ENCODE results near the gene MAP1LC3B2.

The MAP1LC3B2 gene

DNA sequence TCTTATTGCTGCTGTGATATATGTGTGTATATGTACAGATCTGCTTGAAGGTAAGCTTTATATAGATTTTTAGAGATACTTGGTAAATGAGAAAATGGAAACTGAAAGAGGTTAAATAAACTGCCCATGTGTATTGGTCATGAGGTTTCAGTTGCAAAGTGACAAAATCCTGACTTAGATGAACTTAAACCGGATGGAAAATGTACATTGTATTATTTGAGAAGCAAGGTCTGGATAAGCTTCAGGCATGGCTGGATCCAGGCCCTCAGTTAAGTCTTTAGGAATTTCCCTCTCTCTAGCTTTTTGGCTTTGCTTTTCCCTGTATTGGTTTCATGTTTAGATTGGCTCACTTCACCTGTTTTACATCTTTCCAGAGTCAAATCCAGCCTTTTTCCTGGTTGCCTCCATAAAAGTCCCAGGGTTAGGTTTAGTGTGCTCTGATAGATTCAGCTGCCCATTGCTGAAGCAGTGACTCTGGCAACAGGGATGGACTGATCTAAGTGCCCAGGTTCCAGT, 21.0 kb upstream of the MAP1LC3B2 start:
- DNase-seq, result no peak

GRCh38 chr12:116538682-116539305, 20.4 kb upstream of the MAP1LC3B2 start:
- DNase-seq, result no peak

DNA sequence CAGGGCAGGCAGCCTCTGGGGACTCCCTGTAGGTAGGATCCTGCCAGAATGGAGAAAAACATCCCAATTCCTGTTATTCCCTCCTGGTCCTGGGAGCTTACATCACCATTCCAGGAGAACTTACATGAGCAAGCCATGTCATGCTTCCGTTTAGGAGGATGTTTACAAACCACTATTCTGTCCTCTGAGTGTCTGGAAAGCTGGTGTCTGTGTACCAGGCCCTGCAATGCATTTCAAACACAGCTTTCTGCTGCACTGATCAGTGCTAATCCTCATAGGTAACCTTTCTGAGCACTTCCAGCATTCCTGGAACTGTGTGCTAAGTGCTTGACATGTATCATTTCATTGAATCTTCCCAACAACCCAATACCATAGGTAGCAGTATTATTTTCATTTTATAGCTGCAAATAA, 19.8 kb upstream of the MAP1LC3B2 start:
- DNase-seq, result no peak

DNA sequence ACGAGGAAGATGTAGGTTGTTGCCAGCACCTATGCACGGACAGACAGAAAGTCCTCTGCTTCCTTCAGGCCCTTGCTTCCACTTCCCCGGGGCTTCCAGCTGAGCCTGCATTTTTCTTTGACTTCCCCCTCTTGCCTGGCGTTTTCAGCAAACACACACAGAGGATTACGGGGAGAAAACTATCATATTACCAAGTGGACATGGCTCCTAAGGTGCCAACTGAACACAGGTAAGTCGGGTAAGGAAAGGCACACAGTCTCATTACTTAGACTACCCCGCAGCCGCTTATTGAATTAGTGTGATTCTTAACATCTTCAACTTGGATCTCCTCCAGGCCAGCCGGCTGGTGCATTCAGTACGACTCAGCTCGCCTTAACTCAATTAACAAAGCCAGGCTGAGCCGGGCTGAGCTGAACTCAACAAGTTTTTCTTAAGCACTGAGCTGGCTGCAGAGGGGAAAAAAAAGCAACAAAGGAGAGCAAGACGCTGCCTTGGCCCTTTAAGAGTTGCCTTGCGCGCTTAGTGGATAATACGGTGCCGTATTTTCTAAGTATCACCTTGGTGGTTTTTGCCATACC, 19.2 kb upstream of the MAP1LC3B2 start:
- no peak for DNase-seq

DNA sequence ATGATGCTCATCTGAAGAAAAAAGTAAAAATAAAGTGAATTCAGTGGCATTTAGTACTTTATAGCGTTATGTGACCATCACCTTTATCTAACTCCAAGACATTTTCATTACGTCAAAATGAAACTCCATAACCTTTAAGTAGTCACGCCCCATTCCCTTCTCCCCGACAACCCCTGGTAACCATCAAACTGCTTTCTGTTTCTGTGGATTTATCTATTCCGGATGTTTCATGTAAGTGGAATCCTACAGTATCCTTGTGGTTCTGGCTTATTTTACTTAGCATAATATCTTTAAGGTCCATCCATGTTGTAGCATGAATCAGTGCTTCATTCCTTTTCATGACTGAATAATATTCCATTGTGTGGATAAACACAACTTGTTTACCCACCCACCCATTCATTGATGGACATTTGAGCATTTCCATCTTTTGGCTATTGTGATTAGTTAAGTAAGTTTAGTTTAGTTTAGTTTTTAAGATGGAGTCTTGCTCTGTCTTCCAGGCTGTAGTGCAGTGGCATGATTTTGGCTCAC, 18.5 kb upstream of the MAP1LC3B2 start:
- DNase-seq, result no peak

DNA sequence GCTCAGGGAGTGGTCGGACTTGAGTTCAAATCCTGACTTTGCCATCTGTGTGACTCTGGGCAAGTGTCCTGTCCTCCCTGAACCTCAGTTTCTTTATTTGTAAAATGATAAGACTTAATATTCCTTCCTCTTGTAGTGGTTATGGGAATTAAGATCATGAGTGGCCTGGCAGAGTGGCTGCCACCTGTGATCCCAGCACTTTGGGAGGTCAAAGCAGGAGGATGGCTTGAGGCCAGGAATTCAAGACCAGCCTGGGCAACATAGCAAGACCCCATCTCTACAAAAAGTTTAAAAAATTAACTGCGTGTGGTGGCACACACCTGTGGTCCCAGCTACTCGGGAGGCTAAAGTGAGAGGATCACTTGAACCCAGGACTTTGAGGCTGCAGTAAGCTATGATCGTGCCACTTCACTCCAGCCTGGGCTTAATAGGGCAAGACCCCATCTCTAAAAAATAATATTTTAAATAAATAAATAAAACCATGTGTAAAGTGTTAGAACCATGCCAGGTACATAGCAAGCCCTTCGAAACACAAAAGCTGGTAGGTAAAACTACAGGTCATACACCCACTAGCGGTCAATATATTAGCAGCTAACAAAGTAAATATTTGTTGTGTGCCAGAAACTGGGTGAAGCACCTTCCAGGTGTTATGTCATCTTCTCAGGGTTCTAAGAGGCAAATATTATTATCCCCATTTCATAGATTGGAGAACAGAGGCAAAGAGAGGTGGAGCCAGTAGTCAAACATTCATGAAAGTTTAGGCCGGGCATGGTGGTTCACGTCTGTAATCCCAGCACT, 17.4 kb upstream of the MAP1LC3B2 start:
- DNase-seq, result no peak

DNA sequence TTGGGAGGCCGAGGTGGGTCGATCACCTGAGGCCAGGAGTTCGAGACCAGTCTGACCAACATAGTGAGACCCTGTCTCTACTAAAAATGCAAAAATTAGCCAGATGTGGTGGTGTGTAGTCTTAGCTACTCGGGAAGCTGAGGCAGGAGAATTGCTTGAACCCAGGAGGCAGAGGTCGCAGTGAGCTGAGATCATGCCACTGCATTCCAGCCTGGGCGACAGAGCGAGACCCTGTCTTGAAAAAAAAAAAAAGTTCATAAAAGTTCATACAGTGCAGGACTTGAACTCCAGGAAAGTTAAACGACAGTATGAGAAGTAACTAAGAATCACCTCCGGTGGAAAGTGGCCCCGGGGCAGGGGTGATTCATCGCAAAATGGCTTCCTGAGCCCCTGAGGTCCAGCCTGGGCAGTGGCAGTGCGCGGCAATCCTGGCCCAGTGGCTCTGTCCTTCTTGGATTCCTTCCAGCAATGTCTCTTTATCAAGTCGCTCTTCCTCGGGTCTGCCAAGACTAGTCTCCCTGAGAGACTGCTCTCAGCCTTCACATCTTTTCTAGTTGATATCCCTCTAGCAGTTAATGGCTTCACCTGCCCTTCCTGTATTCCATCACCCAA, 16.7 kb upstream of the MAP1LC3B2 start:
- DNase-seq, result no peak

DNA sequence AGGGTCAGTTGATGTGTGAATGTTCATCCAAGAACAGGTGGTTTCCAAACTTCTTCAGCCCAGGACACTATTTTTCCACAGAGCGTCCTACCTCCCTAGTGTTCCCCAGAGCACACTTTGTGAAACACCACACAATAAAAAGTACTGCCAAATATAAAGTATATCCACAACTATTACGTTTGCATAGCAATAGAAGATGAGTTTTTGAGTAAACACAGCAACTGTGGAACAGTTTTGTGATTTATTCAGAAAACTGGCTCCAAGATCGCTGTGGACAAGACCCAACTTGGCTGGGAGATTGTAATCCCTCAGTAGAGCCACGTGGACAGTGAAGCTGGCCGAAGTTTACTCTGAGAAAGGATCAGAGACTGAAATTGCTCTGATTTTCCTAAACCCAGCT, 14.5 kb upstream of the MAP1LC3B2 start:
- DNase-seq, result no peak

DNA sequence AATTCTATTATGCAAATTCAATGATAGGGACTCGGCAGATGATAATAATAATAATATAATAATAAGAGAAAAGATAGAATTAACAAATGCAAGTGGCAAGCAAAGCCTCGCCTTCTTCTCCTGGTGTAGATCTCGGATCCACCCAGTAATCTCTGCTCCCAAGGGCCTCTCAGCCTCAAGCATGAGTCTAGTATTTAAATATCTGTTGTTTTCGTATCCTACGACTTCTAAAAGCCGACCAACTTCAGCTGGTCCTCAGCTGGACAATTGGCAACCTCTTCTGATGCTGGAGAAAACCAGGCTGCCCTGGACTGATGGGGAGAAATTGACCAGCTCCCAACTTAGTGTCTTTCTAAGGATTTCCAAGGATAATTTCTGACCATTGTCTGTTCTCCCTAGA, 14.0 kb upstream of the MAP1LC3B2 start:
- no peak for DNase-seq

DNA sequence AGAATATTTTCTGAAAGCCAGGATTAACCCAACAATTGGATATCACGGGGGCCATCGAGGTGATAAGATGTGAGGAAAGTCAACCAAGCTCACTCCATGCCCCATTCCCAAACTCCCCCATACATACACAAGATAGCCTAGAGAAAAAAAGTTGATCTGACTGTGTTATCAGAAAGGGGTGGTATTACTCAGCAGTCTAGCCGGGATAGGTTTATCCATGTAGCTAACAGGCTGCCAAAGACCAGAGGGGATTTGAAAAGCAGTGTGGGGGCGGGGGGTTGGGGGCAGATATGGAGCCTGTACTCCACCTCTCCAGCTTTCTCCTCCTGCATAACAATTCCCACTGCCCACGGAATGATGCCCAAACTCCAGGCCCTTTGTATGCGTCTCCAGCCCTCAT, 13.2 kb upstream of the MAP1LC3B2 start:
- DNase-seq, result no peak

- no peak for DNase-seq
Measured at GRCh38 chr12:116547955-116548501, 11.2 kb upstream of the MAP1LC3B2 start.

DNA sequence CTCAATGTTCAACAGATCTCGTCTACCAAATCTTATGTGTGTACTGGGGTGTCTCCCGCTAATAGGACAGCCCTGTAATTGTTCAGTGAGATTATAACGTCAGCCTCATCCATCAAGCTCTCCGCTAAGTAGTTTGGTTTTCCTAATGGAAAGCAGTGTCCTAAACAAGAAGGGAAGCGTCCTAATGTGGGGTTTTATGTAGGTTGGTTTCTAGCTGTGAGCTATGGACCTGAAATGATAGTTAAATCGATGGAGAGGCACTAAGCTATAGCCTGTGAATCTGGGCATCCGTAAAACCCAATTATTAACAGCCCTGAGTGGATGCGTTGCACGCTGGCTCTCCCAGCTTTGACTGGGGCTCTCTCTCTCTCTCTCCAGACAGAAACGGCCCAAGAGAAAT, 9.2 kb upstream of the MAP1LC3B2 start:
- no peak for DNase-seq

GRCh38 chr12:116551151-116551550, 8.0 kb upstream of the MAP1LC3B2 start:
- DNase-seq, result no peak

- no peak for DNase-seq
Measured at GRCh38 chr12:116551619-116551951, 7.6 kb upstream of the MAP1LC3B2 start.

DNA sequence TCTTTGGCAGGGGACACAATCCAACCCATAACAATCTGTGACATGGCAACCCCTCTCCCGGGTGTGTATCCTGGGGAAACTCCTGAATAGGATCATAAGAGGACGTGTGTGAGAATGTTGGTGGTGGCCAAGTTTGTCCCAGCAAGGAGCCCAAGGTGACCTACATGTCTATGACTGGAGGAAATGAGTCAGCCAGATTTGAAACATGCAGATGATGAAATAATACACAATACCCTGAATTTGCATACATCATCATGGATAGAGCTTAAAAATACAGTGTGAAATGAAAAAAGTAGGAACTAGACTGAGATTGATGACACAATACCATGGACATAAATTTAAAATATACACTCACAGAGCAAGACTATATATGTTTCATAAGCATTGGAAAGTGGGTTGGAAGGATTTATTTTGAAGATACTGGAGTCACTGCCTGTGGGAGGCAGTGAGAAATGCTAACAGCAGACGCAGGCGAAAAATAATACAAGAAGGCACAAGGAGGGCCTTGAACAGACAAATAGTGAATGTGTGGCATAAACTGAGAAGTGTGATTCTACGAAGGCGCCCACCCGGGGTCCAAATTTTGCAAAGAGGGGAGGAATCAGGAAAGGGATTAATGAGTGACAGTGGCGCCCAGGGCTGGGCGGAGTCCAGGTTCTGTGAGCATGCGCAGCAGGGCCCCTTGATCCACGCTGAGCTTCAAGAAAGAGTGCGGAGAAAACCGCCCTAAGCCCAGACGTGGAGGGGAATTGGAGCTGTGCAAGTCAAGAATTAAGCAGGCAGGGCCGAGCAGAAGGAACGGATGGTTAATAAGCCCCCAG, 7.0 kb upstream of the MAP1LC3B2 start:
- no peak for DNase-seq

GRCh38 chr12:116552773-116553373, 6.3 kb upstream of the MAP1LC3B2 start:
- no peak for DNase-seq

DNA sequence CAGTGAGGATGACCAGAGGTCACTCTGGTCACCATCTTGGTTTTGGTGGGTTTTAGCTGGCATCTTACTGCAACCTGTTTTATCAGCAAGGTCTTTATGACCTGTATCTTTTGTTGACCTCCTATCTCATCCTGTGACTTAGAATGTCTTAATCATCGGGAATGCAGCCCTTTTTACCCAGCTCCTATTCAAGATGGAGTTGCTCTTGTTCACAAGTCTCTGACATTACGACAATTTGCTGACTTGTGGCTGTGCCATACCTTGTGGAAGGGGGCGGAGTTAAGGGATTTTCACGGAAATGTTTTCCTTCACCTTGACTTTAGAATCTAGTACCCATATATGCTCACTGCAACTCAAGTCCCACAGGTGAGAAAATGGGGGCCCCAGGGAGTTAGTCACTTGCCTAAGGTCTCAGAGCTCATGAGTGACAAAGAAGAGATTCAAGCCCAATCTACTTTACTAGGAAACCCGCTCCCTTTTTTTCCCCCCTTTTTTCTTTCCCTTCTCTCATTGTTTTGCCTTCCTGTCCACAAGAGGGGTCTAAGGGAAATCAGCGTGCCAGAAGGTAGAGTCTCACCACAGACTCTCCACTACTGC, 2.7 kb upstream of the MAP1LC3B2 start:
- no peak for DNase-seq

- DNase-seq, result no peak
Measured at GRCh38 chr12:116556964-116557698, 2.0 kb upstream of the MAP1LC3B2 start.

DNA sequence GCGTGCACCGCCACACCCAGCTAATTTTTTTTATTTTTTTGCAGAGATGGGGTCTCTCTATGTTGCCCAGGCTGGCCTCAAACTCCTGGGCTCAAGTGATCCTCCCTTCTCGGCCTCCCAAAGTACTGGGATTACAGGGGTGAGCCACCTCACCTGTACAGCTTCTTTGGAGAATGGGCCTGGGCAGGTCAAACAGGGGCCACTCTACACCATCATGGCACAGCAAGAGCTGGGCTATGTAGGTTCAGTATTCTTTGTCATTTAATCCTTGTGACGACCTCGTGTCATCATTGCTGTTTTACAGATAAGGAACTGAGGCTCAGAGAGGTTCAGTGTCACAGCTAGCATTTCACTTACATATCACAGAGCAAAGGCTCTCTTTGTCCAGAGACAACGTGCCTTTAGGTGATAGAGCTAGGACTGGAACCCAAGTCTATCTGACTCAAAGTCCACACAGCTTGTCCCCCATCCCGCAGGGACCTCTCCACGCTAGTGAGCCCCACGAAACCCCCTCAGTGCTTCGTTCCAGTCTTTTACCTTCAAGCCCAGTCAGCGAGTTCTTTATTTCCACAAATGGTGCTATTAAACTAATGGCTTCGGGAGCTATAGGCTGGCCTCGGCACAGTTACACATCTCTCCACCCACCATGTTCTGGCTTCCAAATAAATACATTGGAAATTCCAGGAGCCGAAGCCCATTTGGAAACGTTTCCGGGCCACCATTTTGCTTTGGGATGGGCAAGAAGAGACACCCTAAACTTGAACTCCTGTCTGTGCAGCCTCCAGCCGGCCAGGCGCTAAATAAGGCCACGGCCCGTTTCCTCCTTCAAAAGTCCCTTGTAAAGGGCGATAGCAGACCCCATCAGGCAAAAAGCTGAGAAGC, 660 bp upstream of the MAP1LC3B2 start:
- DNase-seq, result no peak

Data from activated CD4-positive, alpha-beta T cell treated with anti-CD3 and anti-CD28 coated beads for 1 hour (primary cell).